SU-DHL-6 (cell line): ENCODE data around the gene PCLO.

ENCODE experiments used
- CTCF ChIP-seq: fragments of 200-600 bp; sonication (generic); IDR thresholded peaks from one replicate; pipeline ENCODE4 v1.5.1; 2017; ENCODE audit warnings: antibody characterized with exemption, mild to moderate bottlenecking, low read length, moderate library complexity; ENCODE audit not compliant: insufficient read depth, poor library complexity, severe bottlenecking
- EZH2phosphoT487 ChIP-seq: fragments of 200-600 bp; sonication (generic), shearing (Covaris generic); conservative IDR thresholded peaks from 2 replicates; pipeline ENCODE4 v1.6.1; 2018; ENCODE audit warnings: mild to moderate bottlenecking, antibody characterized with exemption, low read length, moderate library complexity, mixed read lengths

DNA sequence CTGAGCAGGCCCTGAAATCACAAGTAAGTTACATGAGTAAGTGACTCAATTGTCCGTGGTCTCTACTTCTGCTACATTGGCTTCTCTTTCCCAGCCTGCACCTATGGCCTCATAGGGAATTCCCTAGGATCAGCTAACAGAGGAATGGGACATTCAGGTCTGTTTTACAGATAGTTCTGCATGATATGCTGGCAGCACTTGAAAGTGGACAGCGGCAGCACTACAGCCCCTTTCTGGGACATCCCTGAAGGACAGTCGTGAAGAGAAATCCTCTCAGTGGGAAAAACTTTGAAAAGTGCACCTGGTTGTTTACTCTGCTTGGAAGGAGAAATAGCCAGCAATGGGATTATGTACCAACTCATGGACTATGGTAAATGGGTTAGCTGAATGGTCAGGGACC, 426.1 kb downstream of the PCLO start:
- TF ChIP-seq CTCF: no peak
- no peak for TF ChIP-seq EZH2phosphoT487
